GM23338 (cell line): ENCODE results near the gene DPYSL5. TPM values are rescaled to one million over a fixed set of nuclear protein-coding genes. Genes with fewer than 3 reads are reported as not detected.
A peak's percentile ranks its signal among the peaks of the same experiment; 100 is the strongest.

Source experiments
- ATAC-seq: fragments of 200-7000 bp; cut with Tn5 transposase; 3 replicates; pipeline ENCODE4 v1.9.1; 2020
- DNase-seq: peaks from one replicate; pipeline ENCODE4 v3.0.0-alpha.2; 2015; ENCODE audit warnings: low spot score
- H2AFZ ChIP-seq: fragments of 200-600 bp; sonication (generic); 2 replicates; pipeline ENCODE4 v1.8.0; 2016; ENCODE audit warnings: antibody characterized with exemption, mild to moderate bottlenecking, moderate library complexity
- H3F3A ChIP-seq: fragments of 200-600 bp; sonication (generic); replicated peaks from 2 replicates; pipeline ENCODE4 v1.8.0; 2017; ENCODE audit warnings: antibody characterized with exemption, mixed run types, low read depth
- H3K27ac ChIP-seq: fragments of 200-600 bp; sonication (generic); 2 replicates; pipeline ENCODE4 v1.6.1; 2016; ENCODE audit warnings: low read depth
- H3K27me3 ChIP-seq: fragments of 200-600 bp; sonication (generic); 2 replicates; pipeline ENCODE4 v1.8.0; 2016; ENCODE audit warnings: mild to moderate bottlenecking, mixed run types, moderate library complexity; ENCODE audit not compliant: insufficient read depth
- H3K36me3 ChIP-seq: fragments of 200-600 bp; sonication (generic); 2 replicates; pipeline ENCODE4 v1.8.0; 2016; ENCODE audit warnings: mild to moderate bottlenecking; ENCODE audit not compliant: insufficient read depth
- H3K4me1 ChIP-seq: fragments of 200-600 bp; sonication (generic); 2 replicates; pipeline ENCODE4 v1.8.0; 2016; ENCODE audit warnings: mild to moderate bottlenecking, moderate library complexity; ENCODE audit not compliant: insufficient read depth
- H3K4me2 ChIP-seq: fragments of 200-600 bp; sonication (generic); 2 replicates; pipeline ENCODE4 v1.7.1; 2017; ENCODE audit warnings: mixed run types
- H3K4me3 ChIP-seq: fragments of 200-600 bp; sonication (generic); 2 replicates; pipeline ENCODE4 v1.6.1; 2016; ENCODE audit warnings: mixed run types
- H3K79me2 ChIP-seq: fragments of 200-600 bp; sonication (generic); replicated peaks from 2 replicates; pipeline ENCODE4 v1.8.0; 2017; ENCODE audit warnings: mild to moderate bottlenecking; ENCODE audit not compliant: insufficient read depth
- H3K9me2 ChIP-seq: fragments of 200-600 bp; sonication (generic); 2 replicates; pipeline ENCODE4 v1.8.0; 2017; ENCODE audit not compliant: insufficient read depth
- H4K20me1 ChIP-seq: fragments of 200-600 bp; sonication (generic); replicated peaks from 2 replicates; pipeline ENCODE4 v1.8.0; 2017; ENCODE audit warnings: mild to moderate bottlenecking; ENCODE audit not compliant: insufficient read depth
- H3K27ac Mint-ChIP-seq: 2 replicates; pipeline ENCODE4 v1.8.0; 2020; ENCODE audit warnings: inconsistent platforms, mild to moderate bottlenecking, moderate library complexity, mixed read lengths
- H3K27me3 Mint-ChIP-seq: 3 replicates; pipeline ENCODE4 v1.8.0; 2022; ENCODE audit warnings: low read depth, mild to moderate bottlenecking, moderate library complexity, mixed read lengths, inconsistent platforms; ENCODE audit not compliant: insufficient read depth, poor library complexity
- H3K36me3 Mint-ChIP-seq: 3 replicates; pipeline ENCODE4 v1.8.0; 2021; ENCODE audit warnings: low read depth, mild to moderate bottlenecking, inconsistent platforms, moderate library complexity, mixed read lengths
- H3K4me1 Mint-ChIP-seq: 3 replicates; pipeline ENCODE4 v1.8.0; 2020; ENCODE audit warnings: mild to moderate bottlenecking, inconsistent platforms, mixed read lengths
- H3K4me3 Mint-ChIP-seq: 3 replicates; pipeline ENCODE4 v1.8.0; 2021; ENCODE audit warnings: moderate library complexity, mild to moderate bottlenecking, inconsistent platforms, mixed read lengths
- H3K9me3 Mint-ChIP-seq: 3 replicates; pipeline ENCODE4 v1.8.0; 2020; ENCODE audit warnings: moderate library complexity, mild to moderate bottlenecking, inconsistent platforms, mixed read lengths
- EZH2 ChIP-seq: fragments of 200-600 bp; sonication (generic); IDR thresholded peaks from one replicate; pipeline ENCODE4 v1.8.0; 2017; ENCODE audit warnings: antibody characterized with exemption, mild to moderate bottlenecking, low read depth; ENCODE audit not compliant: unreplicated experiment
- NANOG ChIP-seq: IDR thresholded peaks from 2 replicates; pipeline ENCODE4 v1.6.1; 2016; ENCODE audit warnings: antibody characterized with exemption, borderline replicate concordance
- POLR2AphosphoS5 ChIP-seq: IDR thresholded peaks from 2 replicates; pipeline ENCODE4 v1.6.1; 2016; ENCODE audit warnings: antibody characterized with exemption, low read depth
- STAT1 ChIP-seq: IDR thresholded peaks from one replicate; pipeline ENCODE4 v1.6.1; 2016; ENCODE audit warnings: antibody characterized with exemption; ENCODE audit not compliant: unreplicated experiment
- polyA plus RNA-seq: library from polyadenylated mRNA; unstranded; fragments of >200 nt; fragmentation: Nextera tagmentation; extraction: Ambion mirVana; gene quantifications from 2 replicates; pipeline ENCODE4 v1.2.1, GENCODE V29; 2016
- total RNA-seq: library from RNA; depleted of rRNA; stranded (reverse); fragments of >200 nt; shearing (Covaris generic); gene quantifications from 2 replicates; pipeline ENCODE4 v1.2.3, GENCODE V29; 2014
- TF ChIP-seq, protein P1 (sequence below): fragments of 250-450 bp; sonication (Bioruptor Pico); IDR thresholded peaks from 2 replicates; pipeline ENCODE4 v1.5.0; 2020; ENCODE audit warnings: mild to moderate bottlenecking, moderate library complexity
- TF ChIP-seq, protein P2 (sequence below), 2 experiments: fragments of 200-600 bp in 1 of 2; sonication (generic) in 1 of 2; conservative IDR thresholded peaks; 2 replicates each; pipeline versions ENCODE4 v1.5.1 to v1.6.1; 2016 to 2017; ENCODE audit warnings: antibody characterized with exemption in 2 of 2, low read depth in 2 of 2, mild to moderate bottlenecking in 2 of 2, moderate library complexity in 1 of 2
- TF ChIP-seq, protein P3 (sequence below): IDR thresholded peaks from one replicate; pipeline ENCODE4 v1.6.1; 2018; ENCODE audit warnings: antibody characterized with exemption; ENCODE audit not compliant: unreplicated experiment

The DPYSL5 gene
- total and polyA plus RNA-seq, 2 experiments from 2014 or later: 3.1 to 8.1 TPM

DNA sequence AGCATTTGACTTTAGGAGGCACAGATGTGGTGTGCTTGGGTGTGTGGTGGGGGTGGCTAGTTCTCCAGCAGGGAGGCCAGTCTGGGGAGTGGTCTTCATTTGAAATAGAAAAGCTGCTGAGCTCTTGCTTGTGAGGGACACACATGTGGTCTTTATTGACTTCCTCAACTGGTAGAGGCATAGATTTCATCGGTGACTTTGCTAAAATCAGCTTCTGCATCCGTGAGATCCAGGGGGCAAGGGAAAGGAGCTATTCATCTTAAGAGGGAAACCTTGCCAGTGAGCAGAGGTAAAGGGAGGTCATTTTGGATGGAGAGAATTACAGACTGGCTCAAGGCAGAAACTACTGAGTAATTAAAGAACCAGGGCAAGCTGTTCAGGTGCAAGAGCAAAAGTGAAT lies 127.2 kb downstream of the DPYSL5 start (continued):
- TF ChIP-seq, protein P1, sequence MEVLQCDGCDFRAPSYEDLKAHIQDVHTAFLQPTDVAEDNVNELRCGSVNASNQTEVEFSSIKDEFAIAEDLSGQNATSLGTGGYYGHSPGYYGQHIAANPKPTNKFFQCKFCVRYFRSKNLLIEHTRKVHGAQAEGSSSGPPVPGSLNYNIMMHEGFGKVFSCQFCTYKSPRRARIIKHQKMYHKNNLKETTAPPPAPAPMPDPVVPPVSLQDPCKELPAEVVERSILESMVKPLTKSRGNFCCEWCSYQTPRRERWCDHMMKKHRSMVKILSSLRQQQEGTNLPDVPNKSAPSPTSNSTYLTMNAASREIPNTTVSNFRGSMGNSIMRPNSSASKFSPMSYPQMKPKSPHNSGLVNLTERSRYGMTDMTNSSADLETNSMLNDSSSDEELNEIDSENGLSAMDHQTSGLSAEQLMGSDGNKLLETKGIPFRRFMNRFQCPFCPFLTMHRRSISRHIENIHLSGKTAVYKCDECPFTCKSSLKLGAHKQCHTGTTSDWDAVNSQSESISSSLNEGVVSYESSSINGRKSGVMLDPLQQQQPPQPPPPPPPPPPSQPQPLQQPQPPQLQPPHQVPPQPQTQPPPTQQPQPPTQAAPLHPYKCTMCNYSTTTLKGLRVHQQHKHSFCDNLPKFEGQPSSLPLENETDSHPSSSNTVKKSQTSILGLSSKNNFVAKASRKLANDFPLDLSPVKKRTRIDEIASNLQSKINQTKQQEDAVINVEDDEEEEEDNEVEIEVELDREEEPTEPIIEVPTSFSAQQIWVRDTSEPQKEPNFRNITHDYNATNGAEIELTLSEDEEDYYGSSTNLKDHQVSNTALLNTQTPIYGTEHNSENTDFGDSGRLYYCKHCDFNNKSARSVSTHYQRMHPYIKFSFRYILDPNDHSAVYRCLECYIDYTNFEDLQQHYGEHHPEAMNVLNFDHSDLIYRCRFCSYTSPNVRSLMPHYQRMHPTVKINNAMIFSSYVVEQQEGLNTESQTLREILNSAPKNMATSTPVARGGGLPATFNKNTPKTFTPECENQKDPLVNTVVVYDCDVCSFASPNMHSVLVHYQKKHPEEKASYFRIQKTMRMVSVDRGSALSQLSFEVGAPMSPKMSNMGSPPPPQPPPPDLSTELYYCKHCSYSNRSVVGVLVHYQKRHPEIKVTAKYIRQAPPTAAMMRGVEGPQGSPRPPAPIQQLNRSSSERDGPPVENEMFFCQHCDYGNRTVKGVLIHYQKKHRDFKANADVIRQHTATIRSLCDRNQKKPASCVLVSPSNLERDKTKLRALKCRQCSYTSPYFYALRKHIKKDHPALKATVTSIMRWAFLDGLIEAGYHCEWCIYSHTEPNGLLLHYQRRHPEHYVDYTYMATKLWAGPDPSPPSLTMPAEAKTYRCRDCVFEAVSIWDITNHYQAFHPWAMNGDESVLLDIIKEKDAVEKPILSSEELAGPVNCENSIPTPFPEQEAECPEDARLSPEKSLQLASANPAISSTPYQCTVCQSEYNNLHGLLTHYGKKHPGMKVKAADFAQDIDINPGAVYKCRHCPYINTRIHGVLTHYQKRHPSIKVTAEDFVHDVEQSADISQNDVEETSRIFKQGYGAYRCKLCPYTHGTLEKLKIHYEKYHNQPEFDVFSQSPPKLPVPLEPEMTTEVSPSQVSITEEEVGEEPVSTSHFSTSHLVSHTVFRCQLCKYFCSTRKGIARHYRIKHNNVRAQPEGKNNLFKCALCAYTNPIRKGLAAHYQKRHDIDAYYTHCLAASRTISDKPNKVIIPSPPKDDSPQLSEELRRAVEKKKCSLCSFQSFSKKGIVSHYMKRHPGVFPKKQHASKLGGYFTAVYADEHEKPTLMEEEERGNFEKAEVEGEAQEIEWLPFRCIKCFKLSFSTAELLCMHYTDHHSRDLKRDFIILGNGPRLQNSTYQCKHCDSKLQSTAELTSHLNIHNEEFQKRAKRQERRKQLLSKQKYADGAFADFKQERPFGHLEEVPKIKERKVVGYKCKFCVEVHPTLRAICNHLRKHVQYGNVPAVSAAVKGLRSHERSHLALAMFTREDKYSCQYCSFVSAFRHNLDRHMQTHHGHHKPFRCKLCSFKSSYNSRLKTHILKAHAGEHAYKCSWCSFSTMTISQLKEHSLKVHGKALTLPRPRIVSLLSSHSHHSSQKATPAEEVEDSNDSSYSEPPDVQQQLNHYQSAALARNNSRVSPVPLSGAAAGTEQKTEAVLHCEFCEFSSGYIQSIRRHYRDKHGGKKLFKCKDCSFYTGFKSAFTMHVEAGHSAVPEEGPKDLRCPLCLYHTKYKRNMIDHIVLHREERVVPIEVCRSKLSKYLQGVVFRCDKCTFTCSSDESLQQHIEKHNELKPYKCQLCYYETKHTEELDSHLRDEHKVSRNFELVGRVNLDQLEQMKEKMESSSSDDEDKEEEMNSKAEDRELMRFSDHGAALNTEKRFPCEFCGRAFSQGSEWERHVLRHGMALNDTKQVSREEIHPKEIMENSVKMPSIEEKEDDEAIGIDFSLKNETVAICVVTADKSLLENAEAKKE (CRISPR knock-in tag): no peak
- TF ChIP-seq STAT1 (no peak), NANOG (no peak), EZH2 (no peak)
- TF ChIP-seq, protein P2, sequence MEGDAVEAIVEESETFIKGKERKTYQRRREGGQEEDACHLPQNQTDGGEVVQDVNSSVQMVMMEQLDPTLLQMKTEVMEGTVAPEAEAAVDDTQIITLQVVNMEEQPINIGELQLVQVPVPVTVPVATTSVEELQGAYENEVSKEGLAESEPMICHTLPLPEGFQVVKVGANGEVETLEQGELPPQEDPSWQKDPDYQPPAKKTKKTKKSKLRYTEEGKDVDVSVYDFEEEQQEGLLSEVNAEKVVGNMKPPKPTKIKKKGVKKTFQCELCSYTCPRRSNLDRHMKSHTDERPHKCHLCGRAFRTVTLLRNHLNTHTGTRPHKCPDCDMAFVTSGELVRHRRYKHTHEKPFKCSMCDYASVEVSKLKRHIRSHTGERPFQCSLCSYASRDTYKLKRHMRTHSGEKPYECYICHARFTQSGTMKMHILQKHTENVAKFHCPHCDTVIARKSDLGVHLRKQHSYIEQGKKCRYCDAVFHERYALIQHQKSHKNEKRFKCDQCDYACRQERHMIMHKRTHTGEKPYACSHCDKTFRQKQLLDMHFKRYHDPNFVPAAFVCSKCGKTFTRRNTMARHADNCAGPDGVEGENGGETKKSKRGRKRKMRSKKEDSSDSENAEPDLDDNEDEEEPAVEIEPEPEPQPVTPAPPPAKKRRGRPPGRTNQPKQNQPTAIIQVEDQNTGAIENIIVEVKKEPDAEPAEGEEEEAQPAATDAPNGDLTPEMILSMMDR (conservative IDR thresholded peaks at IDR 0.05; ENCODE audit: low read depth in 2 of 2): no peak

DNA sequence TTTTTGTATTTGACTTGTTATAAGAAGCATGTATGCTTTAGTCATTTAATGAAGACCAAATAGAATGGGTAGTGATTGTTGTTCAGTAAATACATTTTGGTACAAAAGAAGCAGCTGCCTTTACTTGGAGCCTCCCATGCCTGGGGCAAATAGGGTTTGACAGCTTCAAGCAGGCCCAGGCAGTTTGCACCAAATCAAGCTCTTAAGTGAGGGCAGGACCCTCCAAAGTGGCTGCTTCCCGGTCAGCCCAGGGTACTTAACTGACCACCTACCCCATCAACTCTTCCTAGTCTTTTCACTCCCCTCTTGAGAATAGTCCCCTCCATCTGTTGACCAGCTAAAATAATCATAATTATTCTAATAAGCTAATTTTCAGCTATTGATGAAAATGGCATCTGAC lies 127.7 kb downstream of the DPYSL5 start:
- no peaks in the 10 kb centered on the region for H3K36me3 ChIP-seq
- ATAC-seq: no peak
- Mint-ChIP-seq H3K27me3 (peaks cover 8% of the 10 kb centered on the region), H3K36me3 (no peaks in the 10 kb centered on the region), H3K4me1 (peaks cover 33% of the 10 kb centered on the region), H3K27ac (no peak overlapping the region), H3K4me3 (no peak overlapping the region), H3K9me3 (no peaks in the 10 kb centered on the region; the same call in 2 of the 3 replicates)
- H3K4me1 ChIP-seq: peaks cover 13% of the 10 kb centered on the region; the same call in 1 of the 2 replicates
- H2AFZ ChIP-seq: no peak overlapping the region
- no peak overlapping the region for H3K27ac ChIP-seq
- peak overlapping the region; percentile 60; the same call in 1 of the 2 replicates for H3K4me2 ChIP-seq
- no peaks in the 10 kb centered on the region for H3K79me2 ChIP-seq
- DNase-seq: no peak
- H3K9me2 ChIP-seq: no peaks in the 10 kb centered on the region
- 0 out of 2 replicates have a peak, but pooled peaks cover 12% of the 10 kb centered on the region for H3F3A ChIP-seq
- no peaks in the 10 kb centered on the region for H4K20me1 ChIP-seq
- peaks cover 15% of the 10 kb centered on the region for H3K27me3 ChIP-seq
- TF ChIP-seq, protein P3, sequence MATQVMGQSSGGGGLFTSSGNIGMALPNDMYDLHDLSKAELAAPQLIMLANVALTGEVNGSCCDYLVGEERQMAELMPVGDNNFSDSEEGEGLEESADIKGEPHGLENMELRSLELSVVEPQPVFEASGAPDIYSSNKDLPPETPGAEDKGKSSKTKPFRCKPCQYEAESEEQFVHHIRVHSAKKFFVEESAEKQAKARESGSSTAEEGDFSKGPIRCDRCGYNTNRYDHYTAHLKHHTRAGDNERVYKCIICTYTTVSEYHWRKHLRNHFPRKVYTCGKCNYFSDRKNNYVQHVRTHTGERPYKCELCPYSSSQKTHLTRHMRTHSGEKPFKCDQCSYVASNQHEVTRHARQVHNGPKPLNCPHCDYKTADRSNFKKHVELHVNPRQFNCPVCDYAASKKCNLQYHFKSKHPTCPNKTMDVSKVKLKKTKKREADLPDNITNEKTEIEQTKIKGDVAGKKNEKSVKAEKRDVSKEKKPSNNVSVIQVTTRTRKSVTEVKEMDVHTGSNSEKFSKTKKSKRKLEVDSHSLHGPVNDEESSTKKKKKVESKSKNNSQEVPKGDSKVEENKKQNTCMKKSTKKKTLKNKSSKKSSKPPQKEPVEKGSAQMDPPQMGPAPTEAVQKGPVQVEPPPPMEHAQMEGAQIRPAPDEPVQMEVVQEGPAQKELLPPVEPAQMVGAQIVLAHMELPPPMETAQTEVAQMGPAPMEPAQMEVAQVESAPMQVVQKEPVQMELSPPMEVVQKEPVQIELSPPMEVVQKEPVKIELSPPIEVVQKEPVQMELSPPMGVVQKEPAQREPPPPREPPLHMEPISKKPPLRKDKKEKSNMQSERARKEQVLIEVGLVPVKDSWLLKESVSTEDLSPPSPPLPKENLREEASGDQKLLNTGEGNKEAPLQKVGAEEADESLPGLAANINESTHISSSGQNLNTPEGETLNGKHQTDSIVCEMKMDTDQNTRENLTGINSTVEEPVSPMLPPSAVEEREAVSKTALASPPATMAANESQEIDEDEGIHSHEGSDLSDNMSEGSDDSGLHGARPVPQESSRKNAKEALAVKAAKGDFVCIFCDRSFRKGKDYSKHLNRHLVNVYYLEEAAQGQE: no peak
- TF ChIP-seq, protein P2 (conservative IDR thresholded peaks at IDR 0.05; ENCODE audit: low read depth in 2 of 2): no peak
- no peak for TF ChIP-seq POLR2AphosphoS5
- H3K4me3 ChIP-seq: no peak overlapping the region
